Ascending aorta (tissue), 2 donors: Measurements from ENCODE around the gene FBXO44. TPM values are rescaled to one million over a fixed set of nuclear protein-coding genes. Genes with fewer than 3 reads are reported as not detected.

ENCODE experiments used
- DNase-seq, 2 donors: peaks; one replicate each; pipeline ENCODE4 v3.0.0-alpha.2; 2019; ENCODE audit warnings: low spot score in 2 of 2
- H3K27ac ChIP-seq, 2 donors: fragments of 200-600 bp; sonication (generic); one replicate each; pipeline ENCODE4 v1.5.1; 2016 to 2017; ENCODE audit warnings: mild to moderate bottlenecking in 1 of 2
- H3K27me3 ChIP-seq: fragments of 200-600 bp; sonication (generic); one replicate; pipeline ENCODE4 v1.5.1; 2017
- H3K36me3 ChIP-seq, 2 donors: fragments of 200-600 bp; sonication (generic); one replicate each; pipeline ENCODE4 v1.5.1; 2016
- H3K4me1 ChIP-seq, 2 donors: fragments of 200-600 bp; sonication (generic); one replicate each; pipeline ENCODE4 v1.5.1; 2016 to 2017; ENCODE audit warnings: mild to moderate bottlenecking in 1 of 2
- H3K4me3 ChIP-seq, 2 donors: fragments of 200-600 bp; sonication (generic); one replicate each; pipeline ENCODE4 v1.5.1; 2016 to 2017; ENCODE audit warnings: mild to moderate bottlenecking in 1 of 2
- H3K9me3 ChIP-seq, 2 donors: fragments of 200-600 bp; sonication (generic); one replicate each; pipeline ENCODE4 v1.5.1; 2016
- CTCF ChIP-seq, 3 experiments: fragments of 200-600 bp in 2 of 3; fragments of 450-650 bp in 1 of 3; sonication (generic) in 2 of 3; IDR thresholded peaks; one replicate each; pipeline ENCODE4 v1.5.1; 2016 to 2019; ENCODE audit warnings: antibody characterized with exemption in 3 of 3, mild to moderate bottlenecking in 1 of 3, moderate library complexity in 1 of 3
- intact Hi-C: fragments of 100-400 bp; cut with DNase I; formaldehyde crosslinking; loops from one replicate; pipeline ENCODE4 v1.15.1; 2023
- total RNA-seq: library from RNA; depleted of rRNA; stranded (reverse); fragments of >200 nt; gene quantifications from one replicate; pipeline ENCODE4 v1.1.0, GENCODE V29; 2016

FBXO44 gene
- total RNA-seq, 1 donor from 2014 or later, result 62.7 TPM

DNA sequence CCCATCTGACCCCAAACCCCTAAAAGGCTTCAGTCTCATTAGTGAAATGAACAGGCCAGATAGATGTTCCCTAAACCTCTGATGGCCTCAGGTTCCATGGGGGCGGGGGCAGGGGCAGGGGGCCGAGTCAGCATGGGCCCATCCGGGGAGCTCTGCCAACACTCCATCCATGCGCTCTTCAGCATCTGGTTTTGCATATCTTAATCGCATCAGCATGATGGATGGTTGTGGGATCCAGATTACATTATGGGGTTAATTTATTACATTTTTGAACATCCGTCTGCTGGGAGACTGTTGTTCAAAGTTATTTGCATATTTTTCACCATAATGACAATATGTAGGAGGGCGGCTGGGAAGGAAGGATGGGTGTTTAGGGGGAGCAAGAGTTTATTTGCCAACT is 29.4 kb downstream of the FBXO44 start:
- TF ChIP-seq CTCF (IDR thresholded peaks at IDR 0.05), result no peak
- intact Hi-C loops, result loop anchor here (5.0 kb wide), 1 partner anchor 108 kb away; no protein-coding TSS in a partner anchor
- Histone ChIP-seq H3K4me1 (peaks cover 0 to 5% of the 10 kb centered on the region in 2 donors), H3K27me3 (no peaks in the 10 kb centered on the region), H3K4me3 (no peak overlapping the region), H3K36me3 (no peaks in the 10 kb centered on the region), H3K27ac (no peak overlapping the region), H3K9me3 (no peaks in the 10 kb centered on the region)
- no peak for DNase-seq

DNA sequence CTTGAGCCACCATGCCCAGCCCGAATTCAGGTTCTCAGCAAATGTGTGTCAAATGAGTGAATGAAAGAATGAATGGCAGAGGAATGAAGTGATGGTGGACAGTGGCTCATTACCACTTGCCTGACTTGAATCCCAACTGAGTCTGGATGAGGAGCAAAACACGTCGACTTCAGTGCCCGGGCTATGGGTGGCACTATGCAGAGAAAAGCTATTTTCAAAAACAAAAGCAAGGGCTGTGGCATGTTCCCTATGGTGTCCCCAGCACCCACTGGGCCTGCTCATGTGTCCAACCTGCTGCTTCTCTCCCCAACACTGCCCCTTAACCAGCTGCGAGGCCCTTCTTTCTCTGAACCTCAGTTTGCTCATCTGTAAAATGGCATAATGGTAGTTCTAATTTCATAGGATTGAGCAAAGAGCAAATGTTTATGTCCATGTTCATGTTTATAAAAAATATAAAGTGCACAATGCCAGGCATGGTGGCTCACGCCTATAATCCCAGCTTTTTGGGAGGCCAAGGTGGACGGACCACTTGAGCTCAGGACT is 30.6 kb downstream of the FBXO44 start:
- intact Hi-C loops, result no loop called here
- Histone ChIP-seq H3K9me3 (no peaks in the 10 kb centered on the region), H3K27ac (no peak overlapping the region), H3K36me3 (no peaks in the 10 kb centered on the region), H3K4me3 (no peak overlapping the region), H3K4me1 (peaks cover 0 to 1% of the 10 kb centered on the region in 2 donors), H3K27me3 (peaks cover 2% of the 10 kb centered on the region)
- TF ChIP-seq CTCF (IDR thresholded peaks at IDR 0.05), result no peak
- DNase-seq, result no peak

DNA sequence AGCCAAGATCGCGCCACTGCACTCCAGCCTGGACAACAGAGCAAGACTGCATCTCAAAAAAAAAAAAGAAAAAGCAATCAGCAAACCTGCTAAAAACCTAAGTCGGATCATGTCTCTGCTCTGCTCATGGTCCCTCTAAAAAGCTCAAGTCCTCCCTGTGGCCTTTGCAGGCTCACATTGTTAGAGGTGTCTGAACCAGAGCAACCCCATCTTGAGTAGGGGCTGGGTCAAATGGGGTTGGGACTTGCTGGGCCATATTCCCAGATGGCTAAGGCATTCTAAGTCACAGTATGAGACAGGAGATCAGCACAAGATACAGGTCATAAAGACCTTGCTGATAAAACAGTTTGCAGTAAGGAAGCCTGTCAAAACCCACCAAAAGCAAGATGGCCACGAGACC is 33.8 kb downstream of the FBXO44 start:
- DNase-seq, result no peak
- intact Hi-C loops, result no loop called here
- Histone ChIP-seq H3K36me3 (no peaks in the 10 kb centered on the region), H3K9me3 (no peaks in the 10 kb centered on the region), H3K4me3 (no peak overlapping the region), H3K27ac (no peak overlapping the region), H3K4me1 (peaks cover 8 to 14% of the 10 kb centered on the region in 2 donors), H3K27me3 (peaks cover 23% of the 10 kb centered on the region)
- TF ChIP-seq CTCF (IDR thresholded peaks at IDR 0.05), result no peak

DNA sequence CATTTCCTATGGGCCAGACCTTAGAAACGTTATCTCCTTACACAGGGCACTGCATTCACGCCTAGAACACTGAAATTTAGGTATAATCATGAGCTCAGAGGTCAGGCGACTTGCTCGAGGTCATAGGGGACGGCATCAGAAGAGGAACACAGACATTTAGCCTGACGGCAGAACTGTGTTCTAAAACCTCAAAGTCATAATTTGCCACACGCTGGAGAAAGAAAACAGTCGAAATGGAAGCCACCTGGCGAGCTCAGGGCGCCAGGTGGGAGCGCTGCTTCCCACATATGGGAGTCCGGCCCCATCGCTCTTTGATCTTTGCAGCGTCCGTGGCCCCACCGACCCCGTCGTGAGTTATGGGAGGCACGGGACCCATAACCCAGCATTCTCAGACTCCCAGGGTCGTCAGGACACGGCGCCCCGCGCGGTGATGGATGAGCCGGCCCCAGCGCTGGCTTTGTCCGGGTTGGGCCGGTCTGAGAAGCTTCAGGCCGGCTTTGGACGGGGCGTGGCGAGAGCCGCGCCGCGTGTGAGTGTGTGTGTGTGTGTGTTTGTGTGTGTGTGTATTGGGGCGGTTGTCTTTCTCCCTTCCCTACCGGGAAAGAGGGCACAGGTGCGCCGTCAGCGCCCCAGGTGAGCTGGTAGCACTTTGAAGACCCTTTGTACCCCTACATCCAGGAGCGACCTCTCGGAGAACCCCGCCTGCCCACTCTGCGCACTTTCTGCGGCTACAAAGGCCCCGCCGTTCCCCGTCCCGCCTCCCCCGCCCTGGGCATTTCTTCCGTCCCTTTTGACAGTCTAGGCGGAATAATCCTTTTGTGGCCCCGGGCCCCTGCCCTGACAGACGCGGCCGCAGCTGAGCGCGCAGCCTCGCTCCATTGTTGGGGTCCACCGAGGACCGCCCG is 36.0 kb downstream of the FBXO44 start:
- peak overlapping the region; percentile 28 to 48 for H3K4me3 ChIP-seq

DNA sequence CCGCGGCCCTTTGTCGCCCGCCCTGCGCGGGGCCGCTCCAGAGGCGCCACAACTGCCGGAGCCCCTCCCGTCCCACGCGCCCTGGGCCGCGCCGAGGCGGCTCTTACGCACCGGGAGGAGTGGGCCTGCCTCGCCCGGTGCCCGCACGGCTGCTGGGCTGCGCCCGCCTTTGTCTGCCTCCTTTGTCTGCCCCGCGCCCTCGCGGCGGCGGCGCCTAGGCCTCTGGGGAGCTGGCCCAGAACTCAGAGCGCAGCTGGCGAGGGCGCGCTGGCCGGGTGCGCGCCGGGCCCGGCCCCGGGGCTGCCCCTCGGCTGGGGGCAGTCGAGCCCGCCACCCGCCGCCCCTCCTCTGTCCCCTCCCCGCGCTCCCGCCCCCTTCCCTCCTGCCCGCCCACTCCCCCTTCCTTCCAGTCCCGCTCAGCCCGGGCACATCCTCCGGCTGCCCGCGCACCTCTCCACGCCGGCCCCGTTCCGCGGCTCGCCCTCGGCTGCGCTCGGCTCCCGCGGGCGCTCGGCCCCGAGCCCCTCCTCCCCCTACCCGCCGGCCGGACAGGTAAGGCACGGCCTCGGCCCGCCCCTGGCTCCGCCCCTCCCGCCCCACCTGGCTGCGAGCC is 36.7 kb downstream of the FBXO44 start, which contains the start of gene DRAXIN:
Gene DRAXIN (plus strand): TSS at position 409 of the 613 bp plus-strand sequence. CDS start 14,549 bp downstream, outside the sequence.
- Histone ChIP-seq H3K36me3 (no peaks in the 10 kb centered on the region), H3K27ac (no peak within 1 kb of the TSS), H3K4me3 (peak within 1 kb of the TSS; percentile 28 to 48), H3K27me3 (peaks cover 34% of the 10 kb centered on the region), H3K9me3 (no peaks in the 10 kb centered on the region), H3K4me1 (peaks cover 8 to 15% of the 10 kb centered on the region in 2 donors)
- no peak for TF ChIP-seq CTCF (IDR thresholded peaks at IDR 0.05)
- DNase-seq, result no peak
- intact Hi-C loops, result no loop called here

More for the DNA sequence above, 36.0 kb downstream of the FBXO44 start:
- no peak for DNase-seq
- Histone ChIP-seq H3K36me3 (no peaks in the 10 kb centered on the region), H3K27me3 (peaks cover 34% of the 10 kb centered on the region), H3K27ac (no peak overlapping the region), H3K9me3 (no peaks in the 10 kb centered on the region), H3K4me1 (peaks cover 8 to 15% of the 10 kb centered on the region in 2 donors)
- intact Hi-C loops, result no loop called here
- no peak for TF ChIP-seq CTCF (IDR thresholded peaks at IDR 0.05)
